ENCODE data around the gene CENPX.

The CENPX gene

DNA sequence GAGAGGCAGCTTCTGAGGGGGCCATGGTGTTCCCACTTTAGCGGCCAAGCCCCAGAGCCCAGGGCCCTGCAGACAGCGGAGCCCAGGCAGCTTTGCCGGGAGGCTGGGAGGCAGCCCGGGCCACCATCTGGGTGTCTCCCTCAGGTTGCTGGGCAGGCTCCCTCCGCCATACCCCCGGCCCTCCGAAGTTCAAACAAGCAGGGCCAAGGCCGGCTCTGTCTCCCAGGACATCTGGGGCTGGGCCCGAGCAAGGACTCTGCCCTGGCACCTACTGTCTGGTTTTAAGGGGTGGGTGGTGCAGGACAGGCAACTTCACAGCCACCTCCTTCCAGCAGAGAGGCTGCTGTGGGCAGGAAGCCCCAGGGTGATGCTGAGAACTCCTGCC is 40.3 kb upstream of the CENPX start:
- TF ChIP-seq, protein P1, sequence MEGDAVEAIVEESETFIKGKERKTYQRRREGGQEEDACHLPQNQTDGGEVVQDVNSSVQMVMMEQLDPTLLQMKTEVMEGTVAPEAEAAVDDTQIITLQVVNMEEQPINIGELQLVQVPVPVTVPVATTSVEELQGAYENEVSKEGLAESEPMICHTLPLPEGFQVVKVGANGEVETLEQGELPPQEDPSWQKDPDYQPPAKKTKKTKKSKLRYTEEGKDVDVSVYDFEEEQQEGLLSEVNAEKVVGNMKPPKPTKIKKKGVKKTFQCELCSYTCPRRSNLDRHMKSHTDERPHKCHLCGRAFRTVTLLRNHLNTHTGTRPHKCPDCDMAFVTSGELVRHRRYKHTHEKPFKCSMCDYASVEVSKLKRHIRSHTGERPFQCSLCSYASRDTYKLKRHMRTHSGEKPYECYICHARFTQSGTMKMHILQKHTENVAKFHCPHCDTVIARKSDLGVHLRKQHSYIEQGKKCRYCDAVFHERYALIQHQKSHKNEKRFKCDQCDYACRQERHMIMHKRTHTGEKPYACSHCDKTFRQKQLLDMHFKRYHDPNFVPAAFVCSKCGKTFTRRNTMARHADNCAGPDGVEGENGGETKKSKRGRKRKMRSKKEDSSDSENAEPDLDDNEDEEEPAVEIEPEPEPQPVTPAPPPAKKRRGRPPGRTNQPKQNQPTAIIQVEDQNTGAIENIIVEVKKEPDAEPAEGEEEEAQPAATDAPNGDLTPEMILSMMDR (IDR thresholded peaks at IDR 0.05; ENCODE audit: low read depth, low read length, missing control alignments): no peak
- DNase-seq (ENCODE audit: low read depth): no peak
- H3K4me3 ChIP-seq (ENCODE audit: low read depth, low read length): no peak overlapping the region

- TF ChIP-seq, protein P1 (IDR thresholded peaks at IDR 0.05; ENCODE audit: low read depth, low read length, missing control alignments): no peak
- no peak overlapping the region for H3K4me3 ChIP-seq (ENCODE audit: low read depth, low read length)
Observed at GRCh38 chr17:82062076-82062983, 39.7 kb upstream of the CENPX start.

GRCh38 chr17:82061047-82061925 is 38.6 kb upstream of the CENPX start:
- TF ChIP-seq, protein P1 (IDR thresholded peaks at IDR 0.05; ENCODE audit: low read depth, low read length, missing control alignments): no peak
- no peak for DNase-seq (ENCODE audit: low read depth)

More at GRCh38 chr17:82062076-82062983, 39.7 kb upstream of the CENPX start:
- DNase-seq (ENCODE audit: low read depth): no peak

DNA sequence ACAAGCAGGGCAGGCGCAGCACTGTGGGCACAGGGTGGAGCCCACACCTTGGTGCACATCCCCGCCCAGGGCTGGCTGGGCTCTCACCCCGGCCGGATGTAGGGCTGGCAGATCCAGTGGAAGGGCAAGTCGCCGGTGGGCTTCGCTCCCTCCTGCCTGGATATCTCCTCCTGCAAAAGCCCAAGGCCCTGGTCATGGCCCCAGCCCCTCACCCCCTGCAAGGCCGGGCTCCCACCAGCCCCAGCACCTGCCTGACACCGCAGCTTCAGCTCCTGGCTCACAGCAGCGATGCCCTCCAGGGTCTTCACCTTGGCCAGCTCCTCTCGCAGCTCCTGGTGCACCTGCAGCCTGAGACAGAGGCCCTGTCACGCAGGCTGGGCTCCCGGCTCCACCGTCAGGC is 37.9 kb upstream of the CENPX start:
- H3K4me3 ChIP-seq (ENCODE audit: low read depth, low read length): no peak overlapping the region
- DNase-seq (ENCODE audit: low read depth): no peak
- TF ChIP-seq, protein P1 (IDR thresholded peaks at IDR 0.05; ENCODE audit: low read depth, low read length, missing control alignments): no peak

More at GRCh38 chr17:82061047-82061925, 38.6 kb upstream of the CENPX start:
- no peak overlapping the region for H3K4me3 ChIP-seq (ENCODE audit: low read depth, low read length)

GRCh38 chr17:82060001-82060380 is 37.3 kb upstream of the CENPX start:
- TF ChIP-seq, protein P1 (IDR thresholded peaks at IDR 0.05; ENCODE audit: low read depth, low read length, missing control alignments): no peak
- no peak for DNase-seq (ENCODE audit: low read depth)
- no peak overlapping the region for H3K4me3 ChIP-seq (ENCODE audit: low read depth, low read length)

- H3K4me3 ChIP-seq (ENCODE audit: low read depth, low read length): no peak overlapping the region
- no peak for DNase-seq (ENCODE audit: low read depth)
- TF ChIP-seq, protein P1 (IDR thresholded peaks at IDR 0.05; ENCODE audit: low read depth, low read length, missing control alignments): no peak
Observed at GRCh38 chr17:82059272-82060000, 36.8 kb upstream of the CENPX start.

Data from GM12864 (cell line).